Caco-2 (cell line): ENCODE results near the gene CTCFL. TPM values are rescaled to one million over a fixed set of nuclear protein-coding genes. Genes with fewer than 3 reads are reported as not detected.

ENCODE experiments used
- BruUV-seq: library from RNA; stranded (reverse); fragments of 400-500 nt; replicated peaks from 2 replicates; lab custom pipeline; 2021; lab: Mats Ljungman, UMichigan
- CTCF ChIA-PET: fragments of 300-600 bp; sonication (Branson Sonifier 250); formaldehyde crosslinking; loops from one replicate; lab custom pipeline; 2022; ENCODE audit warnings: antibody characterized with exemption; lab: Charles Lee
- POLR2A ChIA-PET: fragments of 300-600 bp; sonication (Branson Sonifier 250); formaldehyde crosslinking; loops from one replicate; lab custom pipeline; 2022; ENCODE audit warnings: antibody characterized with exemption; lab: Charles Lee
- DNase-seq, 2 experiments: peaks; one replicate each; pipeline versions ENCODE4 v3.0.0 to v3.0.0-alpha.2; 2020 to 2022
- H3K27me3 ChIP-seq: replicated peaks from 2 replicates; pipeline ENCODE4 v1.6.0; 2011; ENCODE audit warnings: low read length; ENCODE audit not compliant: control insufficient read depth, insufficient read depth
- H3K36me3 ChIP-seq: 2 replicates; pipeline ENCODE4 v1.5.1; 2011; ENCODE audit warnings: low read length; ENCODE audit not compliant: control insufficient read depth, insufficient read depth
- H3K4me1 ChIP-seq: fragments of 250-450 bp; sonication (Bioruptor Pico); 2 replicates; pipeline ENCODE4 v1.5.1; 2020; ENCODE audit warnings: mild to moderate bottlenecking
- H3K4me3 ChIP-seq: 2 replicates; pipeline ENCODE4 v1.5.1; 2011; ENCODE audit warnings: low read depth, mild to moderate bottlenecking, control low read depth, low read length
- H3K9me3 ChIP-seq: fragments of 250-450 bp; sonication (Bioruptor Pico); 2 replicates; pipeline ENCODE4 v1.5.1; 2020; ENCODE audit warnings: mild to moderate bottlenecking, moderate library complexity
- H3K27ac Mint-ChIP-seq: one replicate; pipeline ENCODE4 v1.8.0; 2022; ENCODE audit warnings: mixed read lengths; ENCODE audit not compliant: unreplicated experiment
- H3K27me3 Mint-ChIP-seq: one replicate; pipeline ENCODE4 v1.8.0; 2022; ENCODE audit warnings: mixed read lengths; ENCODE audit not compliant: insufficient read depth, unreplicated experiment
- H3K36me3 Mint-ChIP-seq: one replicate; pipeline ENCODE4 v1.8.0; 2022; ENCODE audit warnings: mild to moderate bottlenecking, mixed read lengths; ENCODE audit not compliant: insufficient read depth, unreplicated experiment
- H3K4me1 Mint-ChIP-seq: one replicate; pipeline ENCODE4 v1.8.0; 2022; ENCODE audit warnings: low read depth, mixed read lengths; ENCODE audit not compliant: unreplicated experiment
- H3K4me3 Mint-ChIP-seq: one replicate; pipeline ENCODE4 v1.8.0; 2022; ENCODE audit warnings: mild to moderate bottlenecking, moderate library complexity, mixed read lengths; ENCODE audit not compliant: unreplicated experiment
- H3K9me3 Mint-ChIP-seq: one replicate; pipeline ENCODE4 v1.8.0; 2022; ENCODE audit warnings: mixed read lengths; ENCODE audit not compliant: unreplicated experiment
- CTCF ChIP-seq, 2 experiments: fragments of 200-600 bp in 1 of 2; IDR thresholded peaks; 1 replicate in 1 of 2; 2 replicates in 1 of 2; pipeline versions ENCODE4 v1.5.1 to v1.8.0; 2011 to 2022; ENCODE audit warnings: antibody characterized with exemption in 1 of 2, control low read depth in 1 of 2, inconsistent platforms in 1 of 2, low read depth in 1 of 2, low read length in 1 of 2, mild to moderate bottlenecking in 1 of 2, moderate library complexity in 1 of 2; ENCODE audit not compliant: insufficient read depth in 1 of 2, severe bottlenecking in 1 of 2, unreplicated experiment in 1 of 2
- intact Hi-C: fragments of 100-400 bp; cut with micrococcal nuclease; formaldehyde crosslinking; loops from one replicate; pipeline ENCODE4 v1.10.0; 2022; ENCODE audit not compliant: unreplicated experiment
- total RNA-seq: library from RNA; stranded (reverse); gene quantifications from 2 replicates; pipeline ENCODE4 v1.2.3, GENCODE V29; 2022

The CTCFL gene
- total RNA-seq, 1 experiment from 2014 or later = not detected

- CTCF ChIA-PET = interaction anchor here (0.6 to 1.5 kb wide), 4 partner anchors 15 to 209 kb away, joined by 3 to 5 read pairs (median 4); no protein-coding TSS in a partner anchor
- DNase-seq = no peak
- Mint-ChIP-seq H3K27me3 (peaks cover 5% of the 10 kb centered on the region), H3K27ac (no peak overlapping the region), H3K4me3 (no peak overlapping the region), H3K9me3 (no peaks in the 10 kb centered on the region), H3K4me1 (peaks cover 7% of the 10 kb centered on the region), H3K36me3 (no peaks in the 10 kb centered on the region)
- POLR2A ChIA-PET = no interaction called here
- Histone ChIP-seq H3K4me1 (no peaks in the 10 kb centered on the region), H3K9me3 (0 out of 2 replicates have a peak, but pooled peaks cover under 1% of the 10 kb centered on the region), H3K36me3 (no peaks in the 10 kb centered on the region), H3K27me3 (no peaks in the 10 kb centered on the region), H3K4me3 (no peak overlapping the region)
- BruUV-seq = no TSS peak
- no peak for TF ChIP-seq CTCF (IDR thresholded peaks at IDR 0.05; ENCODE audit: insufficient read depth in 1 of 2, low read depth in 1 of 2, low read length in 1 of 2, severe bottlenecking in 1 of 2, unreplicated experiment in 1 of 2)
- intact Hi-C loops = no loop called here
These were observed 2.8 kb upstream of the CTCFL start for GRCh38 chr20:57527728-57528127.

DNA sequence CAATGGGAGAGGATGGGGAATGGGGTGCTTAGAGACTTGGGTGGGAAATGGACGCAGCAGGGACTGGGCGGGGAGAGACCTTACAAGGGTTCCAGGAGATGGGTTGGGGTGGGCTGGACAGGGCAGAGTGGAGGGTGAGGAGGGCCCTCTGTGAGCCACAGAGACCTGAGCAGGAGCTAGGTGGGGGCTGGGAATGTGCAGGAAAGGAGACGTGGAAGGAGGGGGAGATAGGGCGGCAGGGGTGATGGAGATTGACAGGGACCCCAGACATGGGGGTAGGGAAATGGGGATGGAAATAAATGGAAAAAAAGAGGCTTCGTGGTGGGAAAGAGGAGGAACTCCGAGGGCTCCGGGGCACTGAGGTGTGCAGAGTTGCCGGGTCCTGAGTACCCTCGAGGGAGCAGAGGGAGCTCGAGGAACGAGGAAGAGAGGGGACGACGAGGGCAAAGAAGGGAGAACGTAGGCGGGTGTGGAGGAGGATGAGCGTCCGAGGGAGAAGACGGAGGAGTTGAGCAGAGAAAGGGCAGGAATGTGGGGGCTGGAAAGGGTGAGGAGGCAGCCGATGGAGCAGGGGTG lies 2.0 kb upstream of the CTCFL start:
- Mint-ChIP-seq H3K27ac (no peak overlapping the region), H3K27me3 (peaks cover 3% of the 10 kb centered on the region), H3K4me1 (peaks cover 7% of the 10 kb centered on the region), H3K9me3 (no peaks in the 10 kb centered on the region), H3K36me3 (no peaks in the 10 kb centered on the region), H3K4me3 (no peak overlapping the region)
- H3K36me3 ChIP-seq = no peaks in the 10 kb centered on the region
- H3K4me1 ChIP-seq = no peaks in the 10 kb centered on the region
- no peaks in the 10 kb centered on the region for H3K27me3 ChIP-seq
- peak in 1 of 2 experiments; percentile 41 for TF ChIP-seq CTCF (IDR thresholded peaks at IDR 0.05; ENCODE audit: insufficient read depth in 1 of 2, low read depth in 1 of 2, low read length in 1 of 2, severe bottlenecking in 1 of 2, unreplicated experiment in 1 of 2)
- DNase-seq = no peak
- no TSS peak for BruUV-seq
- CTCF ChIA-PET = interaction anchor here (0.6 to 1.5 kb wide), 6 partner anchors 15 to 618 kb away, joined by 3 to 5 read pairs (median 4); no protein-coding TSS in a partner anchor
- no peak overlapping the region for H3K4me3 ChIP-seq
- no peaks in the 10 kb centered on the region for H3K9me3 ChIP-seq
- intact Hi-C loops = no loop called here
- POLR2A ChIA-PET = no interaction called here

DNA sequence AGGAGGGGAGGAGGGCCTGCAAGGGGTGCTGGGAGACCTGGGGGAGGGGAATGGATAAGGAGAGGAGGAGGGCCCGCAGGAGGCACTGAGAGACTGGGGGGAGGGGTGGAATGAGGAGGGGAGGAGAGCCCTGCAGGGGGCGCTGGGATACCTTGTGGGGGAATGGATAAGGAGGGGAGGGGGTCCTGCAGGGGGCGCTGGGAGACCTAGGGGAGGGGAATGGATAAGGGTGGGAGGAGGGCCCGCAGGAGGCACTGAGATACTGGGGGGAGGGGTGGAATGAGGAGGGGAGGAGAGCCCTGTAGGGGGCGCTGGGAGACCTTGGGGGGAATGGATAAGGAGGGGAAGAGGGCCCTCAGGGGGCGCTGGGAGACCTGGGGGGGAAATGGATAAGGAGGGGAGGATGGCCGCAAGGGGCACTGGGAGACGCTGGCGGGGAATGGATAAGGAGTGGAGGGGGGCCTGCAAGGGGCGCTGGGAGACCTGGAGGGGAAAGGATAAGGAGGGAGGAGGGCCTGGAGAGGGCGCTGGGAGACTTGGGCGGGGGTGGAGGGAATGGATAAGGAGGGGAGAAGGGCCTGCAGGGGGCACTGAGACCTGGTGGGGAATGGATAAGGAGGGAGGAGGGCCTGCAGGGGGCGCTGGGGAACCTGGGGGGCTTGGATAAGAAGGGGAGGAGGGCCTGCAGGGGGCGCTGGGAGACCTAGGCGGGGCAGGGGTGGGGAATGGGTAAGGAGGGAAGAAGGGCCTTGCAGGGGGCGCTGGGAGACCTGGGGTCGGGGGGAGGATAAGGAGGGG lies 1.3 kb upstream of the CTCFL start:
- POLR2A ChIA-PET = no interaction called here
- peak; percentile 57 to 60 for DNase-seq

More for the DNA sequence above, 1.3 kb upstream of the CTCFL start:
- Mint-ChIP-seq H3K27me3 (peaks cover 3% of the 10 kb centered on the region), H3K4me3 (no peak overlapping the region), H3K36me3 (no peaks in the 10 kb centered on the region), H3K4me1 (peaks cover 7% of the 10 kb centered on the region), H3K9me3 (no peaks in the 10 kb centered on the region), H3K27ac (no peak overlapping the region)
- Histone ChIP-seq H3K27me3 (no peaks in the 10 kb centered on the region), H3K36me3 (no peaks in the 10 kb centered on the region), H3K4me1 (no peaks in the 10 kb centered on the region), H3K4me3 (no peak overlapping the region), H3K9me3 (no peaks in the 10 kb centered on the region)
- intact Hi-C loops = no loop called here
- TF ChIP-seq CTCF (IDR thresholded peaks at IDR 0.05; ENCODE audit: insufficient read depth in 1 of 2, low read depth in 1 of 2, low read length in 1 of 2, severe bottlenecking in 1 of 2, unreplicated experiment in 1 of 2) = peak; percentile 55
- CTCF ChIA-PET = interaction anchor here (1.5 kb wide), 1 partner anchor 33 kb away, joined by 5 read pairs; no protein-coding TSS in a partner anchor
- BruUV-seq = no TSS peak
